Adipocyte (in vitro differentiated cells): Measurements from ENCODE around the gene SIK3.
A peak's percentile ranks its signal among the peaks of the same experiment; 100 is the strongest.

Experiments used
- DNase-seq: peaks from one replicate; pipeline ENCODE4 v3.0.0-alpha.2; 2015; ENCODE audit warnings: low read depth
- H3K27me3 ChIP-seq: replicated peaks from 2 replicates; pipeline ENCODE4 v1.7.0; 2013; ENCODE audit warnings: mild to moderate bottlenecking, low read length, moderate library complexity; ENCODE audit not compliant: control insufficient read depth, insufficient read depth
- H3K36me3 ChIP-seq: 2 replicates; pipeline ENCODE4 v1.7.0; 2013; ENCODE audit warnings: low read length, mild to moderate bottlenecking, moderate library complexity; ENCODE audit not compliant: control insufficient read depth, insufficient read depth, severe bottlenecking
- H3K4me1 ChIP-seq: 2 replicates; pipeline ENCODE4 v1.7.0; 2013; ENCODE audit warnings: mild to moderate bottlenecking, low read length, moderate library complexity; ENCODE audit not compliant: control insufficient read depth, insufficient read depth
- H3K4me3 ChIP-seq: 2 replicates; pipeline ENCODE4 v1.7.0; 2013; ENCODE audit warnings: mild to moderate bottlenecking, low read length, moderate library complexity
- H3K9ac ChIP-seq: 2 replicates; pipeline ENCODE4 v1.7.0; 2013; ENCODE audit warnings: mild to moderate bottlenecking, low read length, moderate library complexity
- H3K9me3 ChIP-seq: 2 replicates; pipeline ENCODE4 v1.7.0; 2013; ENCODE audit warnings: mild to moderate bottlenecking, low read length, moderate library complexity; ENCODE audit not compliant: control insufficient read depth

The SIK3 gene

GRCh38 chr11:116888024-116888423 is 210.2 kb downstream of the SIK3 start:
- H3K4me3 ChIP-seq = no peak overlapping the region
- peaks cover 7% of the 10 kb centered on the region for H3K4me1 ChIP-seq
- H3K27me3 ChIP-seq = no peaks in the 10 kb centered on the region
- no peak overlapping the region for H3K9ac ChIP-seq
- DNase-seq = peak; percentile 78
- H3K9me3 ChIP-seq = no peaks in the 10 kb centered on the region
- H3K36me3 ChIP-seq = peaks cover 18% of the 10 kb centered on the region

- H3K9me3 ChIP-seq = no peaks in the 10 kb centered on the region
- H3K4me3 ChIP-seq = no peak overlapping the region
- no peaks in the 10 kb centered on the region for H3K27me3 ChIP-seq
- no peak for DNase-seq
- H3K4me1 ChIP-seq = peaks cover 9% of the 10 kb centered on the region
- peaks cover 3% of the 10 kb centered on the region for H3K36me3 ChIP-seq
- no peak overlapping the region for H3K9ac ChIP-seq
Observed at GRCh38 chr11:116885951-116886655, 212.1 kb downstream of the SIK3 start.

- peak; percentile 56 for DNase-seq
Observed at GRCh38 chr11:116882386-116882785, 215.8 kb downstream of the SIK3 start.

GRCh38 chr11:116881143-116881542 is 217.1 kb downstream of the SIK3 start:
- no peaks in the 10 kb centered on the region for H3K27me3 ChIP-seq
- peaks cover 4% of the 10 kb centered on the region for H3K36me3 ChIP-seq
- no peak for DNase-seq
- peaks cover 13% of the 10 kb centered on the region for H3K4me1 ChIP-seq
- H3K9me3 ChIP-seq = no peaks in the 10 kb centered on the region
- no peak overlapping the region for H3K9ac ChIP-seq
- no peak overlapping the region for H3K4me3 ChIP-seq

More at GRCh38 chr11:116882386-116882785, 215.8 kb downstream of the SIK3 start:
- Histone ChIP-seq H3K9me3 (no peaks in the 10 kb centered on the region), H3K9ac (no peak overlapping the region), H3K36me3 (no peaks in the 10 kb centered on the region), H3K4me1 (peaks cover 12% of the 10 kb centered on the region), H3K27me3 (no peaks in the 10 kb centered on the region), H3K4me3 (no peak overlapping the region)

GRCh38 chr11:116879800-116880625 is 218.2 kb downstream of the SIK3 start:
- Histone ChIP-seq H3K9ac (no peak overlapping the region), H3K4me1 (peaks cover 12% of the 10 kb centered on the region), H3K9me3 (no peaks in the 10 kb centered on the region), H3K36me3 (peaks cover 7% of the 10 kb centered on the region), H3K27me3 (no peaks in the 10 kb centered on the region), H3K4me3 (no peak overlapping the region)
- DNase-seq = peak; percentile 94

- H3K4me3 ChIP-seq = no peak overlapping the region
- no peaks in the 10 kb centered on the region for H3K27me3 ChIP-seq
- no peak for DNase-seq
- H3K9me3 ChIP-seq = no peaks in the 10 kb centered on the region
- H3K4me1 ChIP-seq = peaks cover 26% of the 10 kb centered on the region
- no peak overlapping the region for H3K9ac ChIP-seq
- peaks cover 30% of the 10 kb centered on the region for H3K36me3 ChIP-seq
Observed at GRCh38 chr11:116876656-116877055, 221.6 kb downstream of the SIK3 start.

- DNase-seq = no peak
- no peak overlapping the region for H3K9ac ChIP-seq
- peaks cover 35% of the 10 kb centered on the region for H3K36me3 ChIP-seq
- H3K27me3 ChIP-seq = no peaks in the 10 kb centered on the region
- H3K4me1 ChIP-seq = peaks cover 34% of the 10 kb centered on the region
- no peaks in the 10 kb centered on the region for H3K9me3 ChIP-seq
- no peak overlapping the region for H3K4me3 ChIP-seq
Observed at GRCh38 chr11:116875194-116875593, 223.0 kb downstream of the SIK3 start.

GRCh38 chr11:116874251-116874650 is 224.0 kb downstream of the SIK3 start:
- peaks cover 44% of the 10 kb centered on the region for H3K36me3 ChIP-seq
- no peak overlapping the region for H3K9ac ChIP-seq
- H3K9me3 ChIP-seq = no peaks in the 10 kb centered on the region
- H3K4me3 ChIP-seq = no peak overlapping the region
- DNase-seq = no peak
- peaks cover 32% of the 10 kb centered on the region for H3K4me1 ChIP-seq
- H3K27me3 ChIP-seq = no peaks in the 10 kb centered on the region

GRCh38 chr11:116873381-116873780 is 224.8 kb downstream of the SIK3 start:
- H3K9ac ChIP-seq = no peak overlapping the region
- no peak for DNase-seq
- H3K9me3 ChIP-seq = no peaks in the 10 kb centered on the region
- H3K36me3 ChIP-seq = peaks cover 52% of the 10 kb centered on the region
- peaks cover 32% of the 10 kb centered on the region for H3K4me1 ChIP-seq
- H3K4me3 ChIP-seq = no peak overlapping the region
- no peaks in the 10 kb centered on the region for H3K27me3 ChIP-seq

- H3K36me3 ChIP-seq = peaks cover 59% of the 10 kb centered on the region
- peak overlapping the region; percentile 25 for H3K4me3 ChIP-seq
- H3K27me3 ChIP-seq = no peaks in the 10 kb centered on the region
- peak; percentile 69 for DNase-seq
- H3K9ac ChIP-seq = peak overlapping the region; percentile 28
- H3K4me1 ChIP-seq = peaks cover 46% of the 10 kb centered on the region
- H3K9me3 ChIP-seq = no peaks in the 10 kb centered on the region
Observed at GRCh38 chr11:116871248-116871647, 227.0 kb downstream of the SIK3 start.

GRCh38 chr11:116870054-116870453 is 228.2 kb downstream of the SIK3 start:
- Histone ChIP-seq H3K9ac (no peak overlapping the region), H3K9me3 (no peaks in the 10 kb centered on the region), H3K4me3 (no peak overlapping the region), H3K36me3 (peaks cover 56% of the 10 kb centered on the region), H3K27me3 (no peaks in the 10 kb centered on the region), H3K4me1 (peaks cover 56% of the 10 kb centered on the region)
- no peak for DNase-seq
